LNCAP (cell line): ENCODE results near the gene SRRM3.

Source experiments
- CTCF ChIP-seq: fragments of 450-650 bp; IDR thresholded peaks from 2 replicates; pipeline ENCODE4 v1.5.1; 2017; ENCODE audit warnings: mild to moderate bottlenecking

Gene SRRM3

GRCh38 chr7:76211216-76211615 is 9.5 kb downstream of the SRRM3 start:
- no peak for TF ChIP-seq CTCF

GRCh38 chr7:76216381-76217082 is 14.8 kb downstream of the SRRM3 start:
- no peak for TF ChIP-seq CTCF

GRCh38 chr7:76217942-76218566 is 16.4 kb downstream of the SRRM3 start:
- TF ChIP-seq CTCF = no peak

GRCh38 chr7:76220185-76221057 is 18.7 kb downstream of the SRRM3 start:
- TF ChIP-seq CTCF = no peak

GRCh38 chr7:76222333-76222732 is 20.6 kb downstream of the SRRM3 start:
- no peak for TF ChIP-seq CTCF

- no peak for TF ChIP-seq CTCF
These were observed 21.1 kb downstream of the SRRM3 start for GRCh38 chr7:76222839-76223238.

GRCh38 chr7:76223286-76223972 is 21.7 kb downstream of the SRRM3 start:
- no peak for TF ChIP-seq CTCF
